Adrenal gland (tissue), 5 donors: ENCODE data around the gene SRSF9.

Source experiments
- CTCF ChIP-seq, 6 experiments: fragments of 450-650 bp in 4 of 6; fragments of 200-600 bp in 2 of 6; sonication (generic) in 1 of 6; IDR thresholded peaks; 1 replicate in 5 of 6; 2 replicates in 1 of 6; pipeline versions ENCODE4 v1.5.1 to v1.8.0; 2016 to 2021; ENCODE audit warnings: antibody characterized with exemption in 6 of 6, mild to moderate bottlenecking in 2 of 6, moderate library complexity in 1 of 6
- POLR2A ChIP-seq, 2 donors: fragments of 450-650 bp; IDR thresholded peaks; one replicate each; pipeline ENCODE4 v1.6.1; 2017; ENCODE audit warnings: antibody characterized with exemption in 2 of 2, mild to moderate bottlenecking in 2 of 2, moderate library complexity in 1 of 2
- donor health status: DM: no; HTN: no; CAD: no.

DNA sequence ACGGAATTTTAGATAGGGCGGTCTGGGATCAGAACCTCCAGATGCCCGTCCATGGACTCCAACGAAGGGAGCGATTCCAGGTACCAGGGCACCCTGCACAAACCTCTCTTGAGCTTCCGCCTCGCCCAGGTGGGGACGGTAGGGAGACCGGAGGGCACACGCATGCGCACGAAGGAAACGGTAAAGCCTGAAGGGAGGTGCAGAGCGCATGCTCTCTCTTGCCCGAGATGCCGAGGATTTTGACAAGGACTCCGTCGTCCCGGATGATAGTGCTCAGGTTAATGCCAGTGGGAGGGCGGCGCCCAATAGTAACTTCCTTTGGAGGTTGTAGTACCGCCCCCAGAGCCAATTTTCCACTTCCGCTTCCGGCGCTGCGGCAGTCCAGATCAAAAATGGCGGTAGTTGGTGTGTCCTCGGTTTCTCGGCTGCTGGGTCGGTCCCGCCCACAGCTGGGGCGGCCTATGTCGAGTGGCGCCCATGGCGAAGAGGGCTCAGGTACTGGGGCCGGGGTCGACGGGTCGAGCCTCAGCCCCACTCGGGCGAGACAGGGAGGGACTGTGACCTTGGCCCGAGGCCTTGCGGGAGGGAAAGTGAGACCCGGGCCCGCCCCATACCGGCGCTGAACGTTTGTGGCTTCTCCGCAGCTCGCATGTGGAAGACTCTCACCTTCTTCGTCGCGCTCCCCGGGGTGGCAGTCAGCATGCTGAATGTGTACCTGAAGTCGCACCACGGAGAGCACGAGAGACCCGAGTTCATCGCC, 31.6 kb downstream of the SRSF9 start, which contains the start of gene COX6A1:
- peak in 2 of 6 experiments; percentile 2 to 10 for TF ChIP-seq CTCF (IDR thresholded peaks at IDR 0.05)
- TF ChIP-seq POLR2A (IDR thresholded peaks at IDR 0.05), result peak in 1 of 2 donors; percentile 58
